ENCODE data around the gene IRAK1. TPM values are rescaled to one million over a fixed set of nuclear protein-coding genes. Genes with fewer than 3 reads are reported as not detected.

Gene IRAK1
- total and polyA plus RNA-seq, 2 donors from 2014 or later: 46.6 to 85.3 TPM

DNA sequence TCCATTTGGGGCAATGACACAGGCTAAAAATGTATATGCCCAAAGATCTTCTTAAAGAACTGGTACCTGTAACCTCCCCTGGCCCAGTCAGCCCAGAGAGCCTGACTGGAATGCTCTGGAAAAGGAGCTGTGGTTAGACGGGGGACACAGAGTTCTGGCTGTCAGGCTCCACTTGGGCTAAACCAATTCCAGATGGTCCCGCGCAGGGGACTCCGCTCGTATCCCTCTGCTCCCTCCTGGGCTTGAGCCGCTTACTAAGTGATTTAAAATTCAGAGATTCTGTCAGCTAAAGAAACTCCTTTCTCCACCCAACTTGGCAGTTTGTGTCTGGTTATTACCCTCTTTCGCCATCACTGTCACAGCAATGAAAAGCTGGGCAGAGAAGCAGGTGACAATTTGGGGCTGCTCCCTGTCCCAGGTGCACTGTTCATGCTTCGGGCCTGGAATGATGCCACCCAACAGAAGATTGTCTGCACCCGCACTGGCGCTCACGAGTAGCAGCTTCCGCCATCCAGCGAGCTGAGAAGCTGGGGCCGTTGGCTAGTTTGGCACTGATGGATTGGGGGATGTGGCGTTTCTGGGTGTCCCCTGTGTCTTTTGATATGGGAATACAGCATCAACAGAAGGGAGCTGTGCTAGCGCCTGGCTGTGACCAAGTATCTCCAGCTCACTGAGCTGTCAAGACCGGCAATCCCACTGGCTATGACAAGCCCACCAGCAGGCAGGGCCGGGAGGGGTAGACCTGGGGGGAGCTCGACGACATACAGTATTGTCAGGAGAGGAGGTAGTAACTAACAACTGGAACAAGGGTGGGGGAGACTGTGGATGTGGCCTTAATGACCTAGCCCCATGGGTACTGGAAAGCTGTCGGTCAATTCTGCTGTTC is 6.7 kb upstream of the IRAK1 start:
- Histone ChIP-seq H3K27ac (ENCODE audit: low read depth in 2 of 2, low read length in 2 of 2) (no peak overlapping the region), H3K4me1 (ENCODE audit: control insufficient read depth in 2 of 3, insufficient read depth in 2 of 3, low read depth in 1 of 3, low read length in 3 of 3) (no peaks in the 10 kb centered on the region), H3K36me3 (ENCODE audit: control insufficient read depth in 2 of 3, insufficient read depth in 3 of 3, low read length in 3 of 3) (peaks cover 0 to 13% (median 2%) of the 10 kb centered on the region in 3 donors), H3K27me3 (ENCODE audit: control insufficient read depth, insufficient read depth, low read length) (no peaks in the 10 kb centered on the region), H3K9me3 (ENCODE audit: control insufficient read depth in 2 of 3, insufficient read depth in 1 of 3, low read length in 3 of 3) (no peaks in the 10 kb centered on the region), H3K4me3 (ENCODE audit: low read length in 3 of 3) (no peak overlapping the region), H3K9ac (ENCODE audit: low read length in 3 of 3) (no peak overlapping the region)
- intact Hi-C loops (cut with DNase I): no loop called here
- TF ChIP-seq, protein P1, sequence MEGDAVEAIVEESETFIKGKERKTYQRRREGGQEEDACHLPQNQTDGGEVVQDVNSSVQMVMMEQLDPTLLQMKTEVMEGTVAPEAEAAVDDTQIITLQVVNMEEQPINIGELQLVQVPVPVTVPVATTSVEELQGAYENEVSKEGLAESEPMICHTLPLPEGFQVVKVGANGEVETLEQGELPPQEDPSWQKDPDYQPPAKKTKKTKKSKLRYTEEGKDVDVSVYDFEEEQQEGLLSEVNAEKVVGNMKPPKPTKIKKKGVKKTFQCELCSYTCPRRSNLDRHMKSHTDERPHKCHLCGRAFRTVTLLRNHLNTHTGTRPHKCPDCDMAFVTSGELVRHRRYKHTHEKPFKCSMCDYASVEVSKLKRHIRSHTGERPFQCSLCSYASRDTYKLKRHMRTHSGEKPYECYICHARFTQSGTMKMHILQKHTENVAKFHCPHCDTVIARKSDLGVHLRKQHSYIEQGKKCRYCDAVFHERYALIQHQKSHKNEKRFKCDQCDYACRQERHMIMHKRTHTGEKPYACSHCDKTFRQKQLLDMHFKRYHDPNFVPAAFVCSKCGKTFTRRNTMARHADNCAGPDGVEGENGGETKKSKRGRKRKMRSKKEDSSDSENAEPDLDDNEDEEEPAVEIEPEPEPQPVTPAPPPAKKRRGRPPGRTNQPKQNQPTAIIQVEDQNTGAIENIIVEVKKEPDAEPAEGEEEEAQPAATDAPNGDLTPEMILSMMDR (IDR thresholded peaks at IDR 0.05; ENCODE audit: borderline replicate concordance, extremely low read depth, insufficient read depth): no peak
- DNase-seq (no peak), FAIRE-seq (no peak)

DNA sequence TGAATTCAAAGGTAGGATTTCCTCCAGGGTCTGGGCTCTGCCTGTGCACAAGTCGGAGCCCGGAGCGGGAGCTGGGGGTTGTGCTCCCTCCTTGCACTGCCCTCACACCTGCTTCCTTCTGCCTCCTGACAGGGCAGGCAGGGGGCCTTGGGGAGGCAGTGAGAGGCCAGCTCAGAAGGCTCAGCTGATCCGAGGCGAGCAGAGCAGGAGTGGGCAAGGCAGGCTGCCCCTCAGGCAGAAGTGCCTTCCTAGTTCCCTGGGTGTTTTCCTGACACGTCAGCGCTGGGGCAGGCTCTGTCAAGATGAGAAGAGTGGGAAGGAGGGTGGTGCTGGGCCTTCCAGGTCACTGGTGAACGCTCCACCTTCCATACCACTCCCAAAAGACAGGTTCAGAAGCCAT is 5.5 kb upstream of the IRAK1 start:
- TF ChIP-seq, protein P1 (IDR thresholded peaks at IDR 0.05; ENCODE audit: borderline replicate concordance, extremely low read depth, insufficient read depth): no peak
- no peak for DNase-seq
- H3K27ac ChIP-seq (ENCODE audit: low read depth in 2 of 2, low read length in 2 of 2): no peak overlapping the region
- intact Hi-C loops (cut with DNase I): no loop called here
- H3K36me3 ChIP-seq (ENCODE audit: control insufficient read depth in 2 of 3, insufficient read depth in 3 of 3, low read length in 3 of 3): peaks cover 0 to 13% (median 0%) of the 10 kb centered on the region in 3 donors
- H3K4me3 ChIP-seq (ENCODE audit: low read length in 3 of 3): no peak overlapping the region
- H3K27me3 ChIP-seq (ENCODE audit: control insufficient read depth, insufficient read depth, low read length): no peaks in the 10 kb centered on the region
- FAIRE-seq: no peak
- no peak overlapping the region for H3K9ac ChIP-seq (ENCODE audit: low read length in 3 of 3)
- H3K4me1 ChIP-seq (ENCODE audit: control insufficient read depth in 2 of 3, insufficient read depth in 2 of 3, low read depth in 1 of 3, low read length in 3 of 3): peaks cover 0 to 7% (median 5%) of the 10 kb centered on the region in 3 donors
- no peaks in the 10 kb centered on the region for H3K9me3 ChIP-seq (ENCODE audit: control insufficient read depth in 2 of 3, insufficient read depth in 1 of 3, low read length in 3 of 3)

DNA sequence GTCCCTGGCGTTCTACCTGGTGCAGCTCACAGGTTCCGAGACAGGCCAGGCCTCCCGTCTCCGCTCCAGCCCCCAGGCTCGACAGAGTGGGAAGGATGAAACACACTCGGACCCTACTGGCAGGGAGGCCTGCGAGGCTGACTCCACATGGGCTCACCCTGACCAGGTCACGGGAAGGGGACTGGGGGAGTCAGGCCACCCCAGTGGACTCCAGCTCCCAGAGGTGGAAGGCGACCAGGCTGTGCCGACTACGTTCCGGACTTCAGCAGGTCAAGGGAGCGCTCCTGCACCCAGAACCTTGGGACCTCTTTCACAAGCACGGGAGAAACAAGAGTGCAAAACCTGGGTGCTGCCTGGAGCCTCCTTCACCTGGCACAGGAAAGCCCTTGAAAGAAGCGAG is 4.6 kb upstream of the IRAK1 start:
- TF ChIP-seq, protein P1 (IDR thresholded peaks at IDR 0.05; ENCODE audit: borderline replicate concordance, extremely low read depth, insufficient read depth): no peak
- FAIRE-seq (no peak), DNase-seq (no peak)
- Histone ChIP-seq H3K4me3 (ENCODE audit: low read length in 3 of 3) (no peak overlapping the region), H3K4me1 (ENCODE audit: control insufficient read depth in 2 of 3, insufficient read depth in 2 of 3, low read depth in 1 of 3, low read length in 3 of 3) (peaks cover 0 to 7% (median 5%) of the 10 kb centered on the region in 3 donors), H3K9ac (ENCODE audit: low read length in 3 of 3) (no peak overlapping the region), H3K36me3 (ENCODE audit: control insufficient read depth in 2 of 3, insufficient read depth in 3 of 3, low read length in 3 of 3) (peaks cover 0 to 13% (median 0%) of the 10 kb centered on the region in 3 donors), H3K9me3 (ENCODE audit: control insufficient read depth in 2 of 3, insufficient read depth in 1 of 3, low read length in 3 of 3) (no peaks in the 10 kb centered on the region), H3K27me3 (ENCODE audit: control insufficient read depth, insufficient read depth, low read length) (no peaks in the 10 kb centered on the region), H3K27ac (ENCODE audit: low read depth in 2 of 2, low read length in 2 of 2) (no peak overlapping the region)
- intact Hi-C loops (cut with DNase I): no loop called here

All from kidney (tissue), 14 donors.